Vagina (tissue), 2 donors: ENCODE measurements around the gene ZNF521.

Source experiments
- CTCF ChIP-seq, 3 experiments: fragments of 450-650 bp in 2 of 3; fragments of 200-600 bp in 1 of 3; sonication (generic) in 1 of 3; IDR thresholded peaks; one replicate each; pipeline ENCODE4 v1.5.1; 2017 to 2019; ENCODE audit warnings: antibody characterized with exemption in 3 of 3, mild to moderate bottlenecking in 2 of 3, moderate library complexity in 2 of 3
- POLR2A ChIP-seq, 2 donors: fragments of 450-650 bp; IDR thresholded peaks; one replicate each; pipeline ENCODE4 v1.6.1; 2017; ENCODE audit warnings: antibody characterized with exemption in 2 of 2, mild to moderate bottlenecking in 2 of 2, moderate library complexity in 2 of 2
- POLR2AphosphoS5 ChIP-seq, 2 donors: sonication (generic); formaldehyde crosslinking; IDR thresholded peaks; one replicate each; pipeline ENCODE4 v1.9.0; 2017; ENCODE audit warnings: antibody characterized with exemption in 2 of 2, mild to moderate bottlenecking in 2 of 2, low read depth in 1 of 2; ENCODE audit not compliant: insufficient read depth in 1 of 2

GRCh38 chr18:25109484-25109883, 242.5 kb downstream of the ZNF521 start:
- TF ChIP-seq CTCF (IDR thresholded peaks at IDR 0.05) (no peak), POLR2AphosphoS5 (IDR thresholded peaks at IDR 0.05; ENCODE audit: insufficient read depth in 1 of 2, low read depth in 1 of 2) (no peak), POLR2A (IDR thresholded peaks at IDR 0.05) (no peak)
